H9 (cell line): ENCODE measurements around the gene PFN1. TPM values are rescaled to one million over a fixed set of nuclear protein-coding genes. Genes with fewer than 3 reads are reported as not detected.

Experiments
- DNase-seq: peaks from one replicate; pipeline ENCODE4 v3.0.0-alpha.2; 2017
- H2AFZ ChIP-seq: one replicate; pipeline ENCODE4 v1.6.1; 2013; ENCODE audit warnings: mild to moderate bottlenecking, low read length, control low read depth, moderate library complexity
- H2AK5ac ChIP-seq: 2 replicates; pipeline ENCODE4 v1.6.1; 2013; ENCODE audit warnings: low read length, control low read depth, mixed read lengths; ENCODE audit not compliant: insufficient read length
- H2BK120ac ChIP-seq: one replicate; pipeline ENCODE4 v1.6.1; 2013; ENCODE audit warnings: low read depth, mild to moderate bottlenecking, low read length, control low read depth, inconsistent platforms; ENCODE audit not compliant: poor library complexity, severe bottlenecking
- H2BK12ac ChIP-seq: 2 replicates; pipeline ENCODE4 v1.6.1; 2013; ENCODE audit warnings: low read length, control low read depth, mixed read lengths, low read depth; ENCODE audit not compliant: insufficient read length
- H2BK15ac ChIP-seq: 2 replicates; pipeline ENCODE4 v1.6.1; 2013; ENCODE audit warnings: low read depth, low read length, control low read depth
- H2BK20ac ChIP-seq: one replicate; pipeline ENCODE4 v1.6.1; 2013; ENCODE audit warnings: low read depth, mild to moderate bottlenecking, low read length, control low read depth, inconsistent platforms; ENCODE audit not compliant: poor library complexity, severe bottlenecking
- H2BK5ac ChIP-seq: 2 replicates; pipeline ENCODE4 v1.6.1; 2013; ENCODE audit warnings: low read length, control low read depth, mixed read lengths; ENCODE audit not compliant: insufficient read length
- H3K14ac ChIP-seq: 2 replicates; pipeline ENCODE4 v1.6.1; 2013; ENCODE audit warnings: low read length, control low read depth; ENCODE audit not compliant: insufficient read depth
- H3K18ac ChIP-seq: 2 replicates; pipeline ENCODE4 v1.6.1; 2013; ENCODE audit warnings: low read depth, mild to moderate bottlenecking, mixed read lengths, low read length, control low read depth; ENCODE audit not compliant: insufficient read length
- H3K23ac ChIP-seq: 2 replicates; pipeline ENCODE4 v1.6.1; 2013; ENCODE audit warnings: low read length, control low read depth, mixed read lengths, low read depth; ENCODE audit not compliant: insufficient read length
- H3K23me2 ChIP-seq: 2 replicates; pipeline ENCODE4 v1.6.1; 2013; ENCODE audit warnings: low read depth, mild to moderate bottlenecking, mixed read lengths, low read length, control low read depth; ENCODE audit not compliant: insufficient read length, poor library complexity, severe bottlenecking
- H3K27ac ChIP-seq: 2 replicates; pipeline ENCODE4 v1.5.1; 2013; ENCODE audit warnings: low read length, control low read depth, mixed read lengths, low read depth; ENCODE audit not compliant: insufficient read length
- H3K27me3 ChIP-seq: 2 replicates; pipeline ENCODE4 v1.6.1; 2013; ENCODE audit warnings: low read length, control low read depth, inconsistent platforms; ENCODE audit not compliant: insufficient read depth
- H3K4ac ChIP-seq: 2 replicates; pipeline ENCODE4 v1.6.1; 2013; ENCODE audit warnings: low read depth, mild to moderate bottlenecking, control low read depth, inconsistent platforms, low read length, moderate library complexity
- H3K4me1 ChIP-seq: 2 replicates; pipeline ENCODE4 v1.6.1; 2013; ENCODE audit warnings: low read length, control low read depth, inconsistent platforms; ENCODE audit not compliant: insufficient read depth
- H3K4me2 ChIP-seq: 2 replicates; pipeline ENCODE4 v1.6.1; 2013; ENCODE audit warnings: low read length, control low read depth, mixed read lengths; ENCODE audit not compliant: insufficient read length, insufficient read depth
- H3K56ac ChIP-seq: 2 replicates; pipeline ENCODE4 v1.6.1; 2013; ENCODE audit warnings: low read depth, mild to moderate bottlenecking, mixed read lengths, low read length, control low read depth; ENCODE audit not compliant: insufficient read length
- H3K79me1 ChIP-seq: 2 replicates; pipeline ENCODE4 v1.6.1; 2013; ENCODE audit warnings: low read depth, mild to moderate bottlenecking, moderate library complexity, low read length, control low read depth, inconsistent platforms; ENCODE audit not compliant: insufficient read depth, poor library complexity, severe bottlenecking
- H3K79me2 ChIP-seq: 2 replicates; pipeline ENCODE4 v1.6.1; 2013; ENCODE audit warnings: low read length, control low read depth, inconsistent platforms; ENCODE audit not compliant: insufficient read depth
- H3K9ac ChIP-seq: 2 replicates; pipeline ENCODE4 v1.6.1; 2013; ENCODE audit warnings: low read length, control low read depth, mixed read lengths; ENCODE audit not compliant: insufficient read length; ENCODE audit errors: extremely low read depth
- H3K9me3 ChIP-seq: one replicate; pipeline ENCODE4 v1.6.1; 2013; ENCODE audit warnings: low read depth, low read length, inconsistent platforms; ENCODE audit not compliant: control insufficient read depth
- H3T11ph ChIP-seq: one replicate; pipeline ENCODE4 v1.6.1; 2013; ENCODE audit warnings: mild to moderate bottlenecking, low read length, control low read depth, inconsistent platforms
- H4K20me1 ChIP-seq: one replicate; pipeline ENCODE4 v1.6.1; 2013; ENCODE audit not compliant: control insufficient read depth, insufficient read length, insufficient read depth
- H4K5ac ChIP-seq: 2 replicates; pipeline ENCODE4 v1.6.1; 2013; ENCODE audit warnings: low read depth, mild to moderate bottlenecking, mixed read lengths, low read length, control low read depth; ENCODE audit not compliant: insufficient read length
- H4K8ac ChIP-seq: replicated peaks from 2 replicates; pipeline ENCODE4 v1.6.1; 2013; ENCODE audit warnings: low read length, control low read depth, mixed read lengths, low read depth; ENCODE audit not compliant: insufficient read length
- H4K91ac ChIP-seq: 2 replicates; pipeline ENCODE4 v1.6.1; 2013; ENCODE audit warnings: low read depth, mild to moderate bottlenecking, moderate library complexity, mixed read lengths, low read length, control low read depth; ENCODE audit not compliant: insufficient read length
- H3K27ac Mint-ChIP-seq, 3 experiments: 2 replicates in 2 of 3; 3 replicates in 1 of 3; pipeline ENCODE4 v1.8.0; 2020 to 2021; ENCODE audit warnings: mixed read lengths in 3 of 3, mild to moderate bottlenecking in 1 of 3, moderate library complexity in 1 of 3
- H3K27me3 Mint-ChIP-seq: 2 replicates; pipeline ENCODE4 v1.8.0; 2021; ENCODE audit warnings: low read depth, mild to moderate bottlenecking, moderate library complexity, mixed read lengths
- H3K36me3 Mint-ChIP-seq, 3 experiments: 2 replicates in 2 of 3; 3 replicates in 1 of 3; pipeline ENCODE4 v1.8.0; 2020 to 2021; ENCODE audit warnings: low read depth in 3 of 3, mixed read lengths in 3 of 3; ENCODE audit not compliant: insufficient read depth in 1 of 3
- H3K4me1 Mint-ChIP-seq, 2 experiments: 2 replicates each; pipeline ENCODE4 v1.8.0; 2020; ENCODE audit warnings: mixed read lengths in 2 of 2
- H3K4me3 Mint-ChIP-seq, 2 experiments: 2 replicates in 1 of 2; 3 replicates in 1 of 2; pipeline ENCODE4 v1.8.0; 2020 to 2021; ENCODE audit warnings: mild to moderate bottlenecking in 2 of 2, mixed read lengths in 2 of 2, moderate library complexity in 1 of 2
- H3K9me3 Mint-ChIP-seq, 2 experiments: 2 replicates in 1 of 2; 3 replicates in 1 of 2; pipeline ENCODE4 v1.8.0; 2020; ENCODE audit warnings: mild to moderate bottlenecking in 2 of 2, mixed read lengths in 2 of 2, moderate library complexity in 1 of 2
- WGBS: extraction: QIAGEN DNeasy Blood & Tissue Kit; methylation state at CpG from one replicate; pipeline ENCODE4 v1.1.7; 2013; ENCODE audit warnings: missing lambda C conversion rate, low lambda C conversion rate, mixed read lengths; ENCODE audit not compliant: insufficient read length; ENCODE audit errors: extremely low coverage; 5-methylcytosine and 5-hydroxymethylcytosine counted together
- total RNA-seq: library from RNA; stranded (reverse); gene quantifications from 2 replicates; pipeline ENCODE4 v1.2.1, GENCODE V29; 2021
- TF ChIP-seq, protein P1 (sequence below): fragments of 200-600 bp; sonication (generic); conservative IDR thresholded peaks from 3 replicates; pipeline ENCODE4 v1.8.0; 2021; ENCODE audit warnings: antibody characterized with exemption, mild to moderate bottlenecking

Gene PFN1
- total RNA-seq, 1 experiment from 2014 or later: 1,149 TPM

DNA sequence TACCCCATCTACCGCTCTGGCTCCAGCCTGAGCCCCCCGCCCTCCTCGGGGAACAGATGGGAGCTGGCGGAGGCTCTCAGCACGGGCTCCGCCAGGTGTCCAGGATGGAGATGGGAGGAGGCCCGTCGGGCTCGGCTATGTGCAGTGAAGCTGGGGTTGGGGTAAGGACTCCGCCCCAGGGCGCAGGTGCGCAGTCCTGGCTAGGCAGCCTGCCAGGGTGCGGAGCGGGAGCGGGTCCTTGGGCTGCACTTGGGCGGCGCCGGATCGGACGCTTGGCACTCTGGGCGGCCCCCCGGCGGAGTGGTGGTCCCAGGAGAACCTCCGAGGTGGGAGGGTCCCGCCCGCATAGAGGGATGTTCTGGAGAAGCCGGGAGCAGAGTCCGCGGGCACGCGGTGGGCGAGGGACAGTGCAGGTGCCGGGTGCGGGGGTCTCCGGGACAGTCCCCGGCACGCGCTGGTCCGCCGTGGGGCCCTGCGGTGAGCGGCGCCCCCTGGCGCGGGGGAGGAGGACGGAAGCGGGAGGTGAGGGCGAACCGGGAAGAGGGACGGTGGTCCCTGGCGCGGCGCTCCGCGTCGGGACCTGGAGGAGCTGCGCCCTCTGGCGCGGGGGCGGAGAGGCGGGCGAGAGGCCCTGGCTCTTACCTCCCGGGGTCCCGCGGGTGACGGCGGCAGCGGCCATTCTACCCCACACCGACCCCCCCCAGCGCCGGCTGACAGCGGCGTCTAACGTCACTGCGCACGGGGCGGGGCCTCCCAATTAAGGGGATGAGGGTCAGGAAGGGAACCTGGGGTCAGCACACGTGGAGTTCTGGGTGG is 38.8 kb upstream of the PFN1 start, which contains the start of gene CAMTA2:
TSS of gene CAMTA2 (minus strand) at position 725 of the 816 bp plus-strand sequence. CDS start 1,453 bp downstream, outside the sequence.
- TF ChIP-seq, protein P1, sequence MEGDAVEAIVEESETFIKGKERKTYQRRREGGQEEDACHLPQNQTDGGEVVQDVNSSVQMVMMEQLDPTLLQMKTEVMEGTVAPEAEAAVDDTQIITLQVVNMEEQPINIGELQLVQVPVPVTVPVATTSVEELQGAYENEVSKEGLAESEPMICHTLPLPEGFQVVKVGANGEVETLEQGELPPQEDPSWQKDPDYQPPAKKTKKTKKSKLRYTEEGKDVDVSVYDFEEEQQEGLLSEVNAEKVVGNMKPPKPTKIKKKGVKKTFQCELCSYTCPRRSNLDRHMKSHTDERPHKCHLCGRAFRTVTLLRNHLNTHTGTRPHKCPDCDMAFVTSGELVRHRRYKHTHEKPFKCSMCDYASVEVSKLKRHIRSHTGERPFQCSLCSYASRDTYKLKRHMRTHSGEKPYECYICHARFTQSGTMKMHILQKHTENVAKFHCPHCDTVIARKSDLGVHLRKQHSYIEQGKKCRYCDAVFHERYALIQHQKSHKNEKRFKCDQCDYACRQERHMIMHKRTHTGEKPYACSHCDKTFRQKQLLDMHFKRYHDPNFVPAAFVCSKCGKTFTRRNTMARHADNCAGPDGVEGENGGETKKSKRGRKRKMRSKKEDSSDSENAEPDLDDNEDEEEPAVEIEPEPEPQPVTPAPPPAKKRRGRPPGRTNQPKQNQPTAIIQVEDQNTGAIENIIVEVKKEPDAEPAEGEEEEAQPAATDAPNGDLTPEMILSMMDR: peak; percentile 71
- Histone ChIP-seq H4K5ac (no peak within 1 kb of the TSS), H3K23ac (no peak within 1 kb of the TSS), H3K4me1 (no peaks in the 10 kb centered on the region), H3K4ac (no peak within 1 kb of the TSS), H2BK20ac (no peak within 1 kb of the TSS), H3T11ph (no peak within 1 kb of the TSS), H3K79me2 (no peaks in the 10 kb centered on the region), H3K27ac (no peak within 1 kb of the TSS), H2BK120ac (no peak within 1 kb of the TSS), H2AFZ (no peak within 1 kb of the TSS), H2BK5ac (no peak within 1 kb of the TSS), H3K79me1 (no peaks in the 10 kb centered on the region), H2BK15ac (no peak within 1 kb of the TSS), H4K91ac (no peak within 1 kb of the TSS), H3K23me2 (peaks cover 14% of the 10 kb centered on the region), H3K56ac (no peak within 1 kb of the TSS), H3K14ac (no peak within 1 kb of the TSS), H3K27me3 (peaks cover 1% of the 10 kb centered on the region; the same call in 1 of the 2 replicates), H3K9ac (no peak within 1 kb of the TSS), H4K20me1 (no peaks in the 10 kb centered on the region), H4K8ac (no peak within 1 kb of the TSS), H3K4me2 (peak within 1 kb of the TSS; percentile 76), H2BK12ac (no peak within 1 kb of the TSS), H3K18ac (no peak within 1 kb of the TSS), H2AK5ac (no peak within 1 kb of the TSS), H3K9me3 (no peaks in the 10 kb centered on the region)
- H3K4me1 Mint-ChIP-seq: peaks cover 18 to 22% of the 10 kb centered on the region in 2 experiments
- no peak within 1 kb of the TSS for H3K27ac Mint-ChIP-seq
- peak within 1 kb of the TSS; percentile 79 to 87 for H3K4me3 Mint-ChIP-seq
- H3K27me3 Mint-ChIP-seq: peaks cover 59% of the 10 kb centered on the region
- no CpG with 5 or more reads among the region's 78 CpGs for WGBS
- H3K9me3 Mint-ChIP-seq: no peaks in the 10 kb centered on the region
- peaks cover 0 to 5% (median 0%) of the 10 kb centered on the region in 3 experiments; a peak in 4 of 7 replicates for H3K36me3 Mint-ChIP-seq
- DNase-seq: peak; percentile 90
